OCI-M2 (cell line): Measurements from ENCODE around the gene PTPRT.
"Not testable (repeated sequence)": the region's sequence is repeated elsewhere in the genome, so short reads cannot be mapped to it uniquely, and the experiment has no call there.

Experiments
- DNase-seq: peaks from one replicate; lab custom pipeline; 2025; ENCODE audit not compliant: unreplicated experiment; lab: John Stamatoyannopoulos, UW

Gene PTPRT

DNA sequence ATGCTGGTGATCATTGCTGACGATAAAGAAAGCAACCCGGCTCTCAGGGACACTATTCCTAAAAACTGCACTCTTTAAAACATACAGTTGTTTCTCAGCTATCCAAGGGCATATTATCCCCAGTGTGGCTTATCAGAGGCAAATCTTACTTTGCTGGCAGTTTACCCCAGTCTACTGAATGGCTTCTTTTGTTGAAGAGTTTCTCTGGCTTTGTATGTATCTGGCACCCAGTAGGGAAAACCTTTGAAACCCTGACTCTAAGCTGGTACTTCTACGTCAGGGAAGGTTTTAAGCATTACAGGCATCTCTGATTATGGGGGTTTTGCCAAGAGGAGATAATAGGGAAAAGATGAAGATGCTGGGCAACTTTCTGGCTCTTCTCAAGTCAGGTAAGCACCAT is 933.9 kb downstream of the PTPRT start:
- DNase-seq = no peak

DNA sequence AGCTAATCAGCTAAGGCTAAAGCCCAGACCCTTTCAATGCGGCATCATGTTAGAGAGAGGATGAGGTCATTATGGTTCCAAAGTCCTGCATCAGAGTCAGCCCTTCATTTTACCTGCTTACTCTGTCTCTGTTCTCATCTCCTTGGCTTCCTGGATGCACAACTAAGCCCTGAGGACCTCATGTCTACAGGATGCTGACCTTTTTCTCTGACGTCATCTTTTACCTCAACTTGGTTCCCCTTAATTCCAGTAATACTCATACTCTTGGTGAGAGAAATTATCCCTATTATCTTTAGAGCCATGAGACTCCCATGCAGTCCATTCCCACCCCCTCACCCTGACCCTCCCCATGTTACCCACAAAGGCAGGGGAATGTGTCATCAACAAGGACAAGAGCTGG is 935.0 kb downstream of the PTPRT start:
- DNase-seq = no peak

DNA sequence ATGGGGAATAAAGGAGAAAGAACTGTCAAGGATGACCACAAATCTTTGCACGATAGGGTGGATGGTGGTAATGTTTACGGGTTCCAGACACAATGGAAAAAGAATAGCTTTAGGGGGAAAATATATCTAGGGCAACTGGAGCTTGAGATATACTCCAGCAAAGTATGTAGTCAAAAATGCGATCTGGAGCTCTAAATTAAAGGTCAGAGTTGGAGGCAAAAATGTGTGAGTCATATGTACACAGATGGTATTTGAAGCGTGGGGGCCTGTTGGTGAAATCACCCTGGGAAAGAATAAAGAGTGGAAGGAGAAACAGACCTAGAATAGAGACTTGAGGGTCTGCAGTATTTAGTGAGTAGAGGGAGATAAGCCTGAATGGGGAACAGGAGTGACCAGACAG is 937.6 kb downstream of the PTPRT start:
- DNase-seq = no peak

DNA sequence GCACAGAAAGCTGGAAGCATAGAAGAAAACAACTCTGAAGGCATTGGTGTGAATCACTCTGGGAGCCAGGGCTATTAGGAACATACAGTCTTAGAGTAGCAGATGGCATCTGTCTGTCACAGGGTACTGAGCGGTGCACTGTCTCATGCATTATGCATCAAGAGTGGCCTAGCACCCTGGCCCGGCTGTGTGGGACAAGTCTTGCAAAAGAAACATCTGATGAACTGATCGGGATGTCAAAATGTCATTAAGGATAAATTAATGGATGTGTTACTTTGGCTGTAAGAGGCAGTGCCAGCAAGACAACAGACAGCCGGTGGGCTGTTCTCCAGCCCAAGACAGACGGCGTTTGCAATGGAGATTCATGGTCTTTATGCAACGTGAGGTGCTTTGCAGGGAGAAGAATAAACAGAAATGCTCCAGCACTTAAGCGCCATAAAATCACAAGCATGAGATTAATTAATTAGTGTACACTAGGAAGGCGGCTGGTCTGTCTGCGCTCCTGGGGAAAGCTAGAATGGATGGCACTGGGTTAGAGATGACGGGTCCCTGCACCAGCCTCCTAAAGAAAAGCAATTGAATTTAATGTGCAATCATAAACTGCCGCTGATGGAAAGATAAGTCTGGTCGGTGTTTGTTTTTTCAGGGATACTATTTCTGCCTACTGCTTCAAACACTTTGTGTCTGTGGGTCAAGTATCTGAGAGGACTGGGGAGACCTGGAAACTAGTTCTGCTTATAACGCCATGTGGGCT is 970.9 kb downstream of the PTPRT start:
- DNase-seq = no peak

DNA sequence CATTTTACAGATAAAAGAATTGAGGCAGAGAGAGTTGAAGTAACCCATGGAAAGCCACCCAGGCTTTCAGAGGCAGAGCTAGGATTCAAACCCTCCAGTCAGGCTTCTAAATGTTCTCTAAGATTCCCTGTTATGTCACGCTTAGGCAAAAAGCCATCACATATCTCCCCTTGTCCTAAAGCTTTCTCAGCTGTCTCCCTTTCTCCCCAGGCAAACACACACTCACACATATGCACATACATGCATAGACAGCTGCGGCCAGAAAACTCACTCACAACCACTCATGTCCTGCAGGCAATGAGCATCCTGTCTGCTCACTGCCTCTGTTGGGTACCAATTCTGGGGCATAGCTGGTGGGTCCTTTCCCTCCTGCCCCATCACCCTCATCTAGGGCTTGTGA is 975.6 kb downstream of the PTPRT start:
- no peak for DNase-seq

DNA sequence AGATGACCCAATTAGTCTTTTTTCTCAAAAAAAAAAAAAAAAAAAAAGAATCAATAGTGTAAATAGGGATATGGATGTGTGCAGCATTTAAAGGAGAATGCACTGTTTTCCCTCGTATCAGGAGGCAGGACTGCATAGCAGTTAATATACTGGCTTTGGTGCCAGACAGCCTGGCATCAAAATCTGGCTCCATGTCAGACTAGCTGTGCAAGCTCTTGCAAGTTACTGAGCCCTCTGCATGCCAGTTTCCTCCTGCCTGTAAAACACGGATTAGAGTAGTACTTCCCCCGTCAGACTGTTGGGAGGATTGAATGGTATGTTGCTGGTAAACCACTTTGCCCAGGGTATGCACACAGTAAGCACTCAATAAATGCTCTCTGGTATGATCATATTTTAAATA is 977.3 kb downstream of the PTPRT start:
- DNase-seq = no peak

DNA sequence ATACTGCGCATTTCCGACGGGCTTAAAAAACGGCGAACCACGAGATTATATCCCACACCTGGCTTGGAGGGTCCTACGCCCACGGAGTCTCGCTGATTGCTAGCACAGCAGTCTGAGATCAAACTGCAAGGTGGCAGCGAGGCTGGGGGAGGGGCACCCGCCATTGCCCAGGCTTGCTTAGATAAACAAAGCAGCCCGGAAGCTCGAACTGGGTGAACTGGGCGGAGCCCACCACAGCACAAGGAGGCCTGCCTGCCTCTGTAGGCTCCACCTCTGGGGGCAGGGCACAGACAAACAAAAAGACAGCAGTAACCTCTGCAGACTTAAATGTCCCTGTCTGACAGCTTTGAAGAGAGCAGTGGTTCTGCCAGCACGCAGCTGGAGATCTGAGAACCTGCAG is 983.1 kb downstream of the PTPRT start:
- not testable (repeated sequence) for DNase-seq

DNA sequence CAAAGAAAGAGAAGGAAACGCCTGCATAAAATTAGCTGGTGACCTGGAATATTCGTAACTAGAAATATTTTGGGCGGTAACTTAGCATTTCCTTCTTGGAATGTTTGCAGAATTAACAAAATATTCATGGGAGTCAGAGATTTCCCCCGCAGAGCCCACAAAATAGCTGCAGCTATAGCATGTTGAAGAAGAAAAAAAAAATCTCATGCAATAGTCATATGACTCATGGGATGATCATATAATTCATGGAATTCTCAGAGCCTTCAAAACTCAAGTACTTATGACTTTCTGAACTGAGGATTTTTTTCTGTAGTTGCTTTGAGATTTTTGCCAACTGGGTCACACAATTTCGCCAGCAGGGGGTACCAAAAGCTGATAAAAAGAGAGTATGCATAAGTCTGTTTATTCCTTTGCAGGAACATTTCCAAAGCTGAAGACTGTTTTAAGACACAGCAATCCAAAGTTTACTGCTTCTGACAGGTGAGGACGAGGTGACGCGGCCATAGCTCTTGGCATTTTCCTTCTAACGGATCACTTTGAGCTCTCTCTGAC is 985.5 kb downstream of the PTPRT start:
- no peak for DNase-seq

DNA sequence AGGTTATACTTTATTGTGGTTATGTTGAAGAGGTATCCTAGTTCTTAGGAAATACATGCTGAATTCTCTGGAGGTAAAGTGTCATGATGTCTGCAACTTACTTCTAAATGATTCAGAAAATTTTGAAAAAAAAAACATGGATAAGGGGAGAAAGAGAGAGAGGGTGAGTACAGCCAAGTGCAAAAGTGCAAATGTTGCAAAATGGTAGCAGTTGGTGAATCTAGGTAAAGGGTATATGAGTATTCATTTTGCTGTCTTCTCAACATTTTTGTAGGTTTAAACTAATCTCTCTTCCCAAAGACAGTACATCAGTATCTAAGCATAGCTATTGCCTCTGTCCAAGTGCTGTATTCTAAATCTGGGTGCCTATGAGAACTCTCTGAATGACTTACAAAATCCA is 992.1 kb downstream of the PTPRT start:
- DNase-seq = no peak

DNA sequence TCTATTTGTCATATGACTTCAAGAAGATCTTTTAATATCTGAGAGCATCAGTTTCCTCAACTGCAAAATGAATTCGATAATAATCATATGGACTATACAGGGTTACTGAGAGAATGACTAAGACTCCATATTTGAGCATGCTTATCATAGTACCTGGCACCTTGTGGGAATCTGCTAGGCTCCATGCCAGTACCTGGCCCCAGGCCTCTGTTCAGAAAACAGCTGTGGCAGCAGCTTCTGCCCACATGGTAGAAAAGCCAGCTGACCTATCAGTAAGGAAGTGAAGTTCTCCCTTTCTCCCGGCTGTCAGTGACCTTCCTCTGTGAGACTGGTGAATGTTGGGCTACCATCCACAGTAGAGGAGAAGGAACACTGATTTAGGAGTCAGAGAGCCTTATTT is 996.6 kb downstream of the PTPRT start:
- no peak for DNase-seq

DNA sequence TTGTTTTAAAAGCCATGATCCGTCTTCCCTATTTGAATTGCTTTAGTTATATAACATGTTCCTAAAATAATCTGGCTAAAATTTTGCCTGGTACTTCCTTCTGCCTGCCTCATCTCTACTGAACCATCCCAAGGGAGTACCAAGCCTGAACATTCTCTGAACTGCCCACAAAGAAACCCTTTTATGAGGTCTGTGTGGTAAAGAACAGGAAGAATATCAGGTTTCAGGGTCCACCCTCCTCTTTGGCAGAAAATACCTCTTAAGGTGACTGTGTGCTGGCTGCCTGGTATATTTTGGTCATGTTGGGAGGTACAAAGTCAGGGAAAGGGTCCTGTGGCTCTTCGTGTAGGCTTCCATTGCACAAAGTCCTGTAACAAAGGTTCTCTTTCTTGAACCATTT is 997.4 kb downstream of the PTPRT start:
- no peak for DNase-seq

DNA sequence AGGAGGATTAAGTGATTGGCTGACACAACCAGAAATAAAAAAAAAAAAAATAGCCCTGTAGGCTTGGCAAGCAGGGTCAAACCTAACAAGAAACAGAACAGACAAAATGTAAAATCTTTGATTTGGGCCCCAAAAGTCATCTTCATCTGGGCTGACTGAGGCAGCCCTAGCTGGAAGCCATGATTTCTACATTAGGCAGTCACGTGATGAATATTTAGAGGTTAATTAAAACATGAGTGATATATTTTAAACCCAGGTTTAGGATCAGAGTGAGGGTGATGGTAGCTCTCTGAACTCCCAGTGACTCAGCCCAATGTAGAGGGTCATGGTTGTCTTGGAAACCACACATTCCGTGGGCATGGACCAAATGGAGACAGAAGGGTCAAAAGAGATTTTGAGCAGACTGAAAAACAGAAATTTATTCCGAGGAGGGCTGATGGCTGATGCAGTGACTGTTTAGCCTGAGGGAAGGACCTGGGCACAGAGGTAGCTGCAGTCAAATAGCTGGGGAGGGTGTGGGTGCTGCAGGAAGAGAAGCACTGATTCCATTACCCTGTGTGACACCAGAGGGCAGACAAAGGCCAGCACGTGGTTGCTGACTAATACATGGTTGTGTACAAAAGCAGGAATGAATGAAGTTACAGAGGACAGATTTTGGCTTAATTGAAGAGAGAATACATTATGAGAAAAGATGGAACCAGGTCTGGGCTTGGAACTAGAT is 998.4 kb downstream of the PTPRT start:
- no peak for DNase-seq

DNA sequence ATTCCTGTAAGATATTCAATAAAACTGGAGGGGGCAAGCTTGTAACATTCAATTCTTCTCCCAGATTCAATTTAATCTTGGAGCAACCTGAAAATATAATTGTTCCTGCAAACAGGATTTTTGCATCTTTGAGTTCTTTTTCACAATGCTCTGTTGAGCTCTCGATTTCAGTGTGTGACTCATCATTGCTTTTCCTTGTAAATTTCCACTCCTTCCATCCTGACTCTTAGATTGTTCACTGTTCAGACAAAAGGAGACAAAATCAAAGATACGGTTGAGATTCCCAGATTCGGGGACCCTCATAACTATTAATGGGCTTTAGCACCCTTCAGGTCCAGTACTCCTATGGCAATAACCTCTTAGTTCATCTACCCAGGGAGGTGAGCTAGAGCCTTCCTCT is 999.6 kb downstream of the PTPRT start:
- DNase-seq = no peak

DNA sequence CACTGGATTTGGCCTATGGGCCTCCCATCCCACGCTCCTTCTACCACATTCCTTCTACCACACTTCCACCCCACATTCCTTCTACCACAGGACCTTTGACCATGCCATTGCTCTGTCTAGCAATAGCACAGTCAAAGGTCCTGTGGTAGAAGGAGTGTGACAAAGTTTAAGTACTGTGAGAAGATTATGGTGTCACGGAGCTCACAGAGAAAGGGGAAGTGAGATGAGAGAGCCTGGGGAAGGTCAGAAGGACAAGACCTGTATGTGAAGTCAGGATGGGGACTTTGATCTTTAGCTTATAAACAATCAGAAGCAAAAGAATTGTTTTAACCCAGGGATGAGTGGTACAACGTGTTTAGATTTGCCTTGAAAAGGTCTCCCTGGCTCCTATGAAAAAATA is 1003.4 kb downstream of the PTPRT start:
- DNase-seq = no peak

DNA sequence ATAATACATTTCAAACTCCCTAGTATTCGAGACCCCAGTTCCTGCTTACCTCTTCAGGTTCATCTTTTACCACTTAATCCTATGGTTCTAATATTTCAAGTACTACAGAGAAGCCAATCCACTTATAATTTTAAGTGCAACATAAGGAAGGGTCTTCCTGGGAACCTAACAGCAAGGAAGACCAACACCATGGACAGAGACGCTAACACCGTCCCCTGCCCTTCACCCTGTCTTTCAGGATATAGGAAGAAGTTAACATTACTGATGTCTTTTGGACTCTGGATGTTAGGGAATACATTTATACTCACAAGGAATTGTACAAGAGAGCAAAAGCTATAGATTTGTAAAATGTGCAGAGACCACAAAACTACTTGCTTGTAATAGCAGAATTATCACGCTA is 1006.6 kb downstream of the PTPRT start:
- no peak for DNase-seq

DNA sequence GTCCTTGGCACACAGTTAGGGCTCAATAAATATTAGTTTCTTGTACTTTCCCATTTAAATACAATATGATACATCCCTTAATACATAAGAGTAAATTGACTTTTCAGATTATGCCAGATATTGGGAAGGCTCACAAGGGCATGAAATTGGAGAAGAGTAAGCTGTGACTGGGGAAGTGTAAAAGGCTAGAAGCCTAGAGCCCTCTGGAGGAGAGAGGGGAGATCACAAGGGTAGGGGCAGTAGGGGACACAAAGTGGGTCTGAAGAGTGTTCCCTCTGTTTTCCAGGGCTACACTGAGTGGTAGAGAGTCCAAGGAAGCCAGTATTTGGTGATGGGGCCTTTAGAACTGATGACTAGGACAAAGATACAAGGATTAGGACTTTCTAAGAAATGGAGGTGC is 1008.6 kb downstream of the PTPRT start:
- DNase-seq = no peak

DNA sequence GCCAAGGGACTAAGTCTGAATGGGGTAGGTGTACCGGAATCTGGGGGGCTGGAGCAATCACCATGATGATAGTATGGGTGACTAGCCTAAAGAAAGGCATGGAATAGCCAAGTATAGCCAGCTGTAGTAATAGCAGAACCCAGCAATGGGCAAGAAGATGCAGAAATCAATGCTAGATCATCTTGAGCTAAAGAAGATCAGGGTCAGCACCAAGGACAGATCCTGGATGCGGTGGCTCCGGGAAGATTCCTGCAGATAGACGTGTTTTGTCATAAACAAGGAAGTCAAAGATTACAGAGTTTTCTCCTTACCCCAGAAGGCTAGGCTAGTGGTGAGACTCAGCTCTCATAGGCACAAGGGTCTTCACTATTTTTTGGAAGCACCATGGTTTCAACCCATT is 1009.9 kb downstream of the PTPRT start:
- DNase-seq = no peak

DNA sequence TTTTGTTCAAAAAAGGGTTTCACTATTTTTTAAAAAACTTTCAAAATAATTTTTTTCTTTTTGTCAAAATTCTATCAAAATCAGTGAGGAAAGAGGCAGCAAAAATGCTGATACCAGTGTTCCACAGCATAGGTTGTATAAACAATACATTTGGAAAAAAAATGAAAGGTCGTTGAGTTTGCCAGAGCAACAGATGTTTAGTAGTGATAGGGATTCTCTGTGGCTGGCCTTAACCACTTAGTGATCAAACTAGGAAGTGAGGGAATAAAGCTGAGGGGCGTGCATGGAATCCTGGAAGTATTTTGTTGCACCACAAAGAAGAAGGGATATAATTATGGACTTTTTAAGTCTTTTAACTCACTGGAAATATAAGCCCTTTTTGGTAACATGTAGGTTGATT is 1016.3 kb downstream of the PTPRT start:
- no peak for DNase-seq

DNA sequence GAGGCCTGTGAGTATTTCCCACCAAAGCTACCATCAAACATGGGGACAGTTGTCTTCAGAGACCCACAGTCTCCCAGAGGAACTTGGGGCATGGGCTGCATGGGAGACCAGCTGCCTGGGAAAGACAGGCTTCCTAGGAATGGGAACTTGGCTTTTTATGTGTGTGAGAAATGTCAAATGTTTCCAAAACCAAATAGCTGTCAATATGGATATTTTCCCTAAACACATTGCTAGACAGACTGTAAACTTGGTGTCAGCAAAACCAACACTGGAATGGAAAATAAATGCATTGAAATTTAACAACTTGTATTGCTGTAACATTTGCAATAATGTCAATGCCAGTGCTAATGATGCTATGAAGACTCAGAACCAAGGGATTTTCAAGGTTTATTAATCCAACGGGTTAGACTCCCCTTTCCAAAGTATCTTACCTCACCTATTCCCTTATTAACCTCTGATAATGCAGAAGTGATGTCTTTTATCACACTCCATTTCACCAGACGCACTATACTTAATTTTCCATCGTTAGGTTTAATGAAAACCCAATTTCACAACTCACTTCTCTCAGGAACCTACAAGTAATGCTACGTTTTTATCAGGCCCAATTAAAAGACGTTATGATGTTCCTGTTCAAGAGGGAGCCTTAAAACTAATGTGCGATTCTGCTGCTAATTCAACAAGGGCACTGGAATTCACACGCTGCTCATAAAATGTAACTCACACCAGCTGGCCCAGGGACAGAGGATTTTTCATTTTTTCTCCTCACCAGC is 1025.4 kb downstream of the PTPRT start:
- DNase-seq = no peak

DNA sequence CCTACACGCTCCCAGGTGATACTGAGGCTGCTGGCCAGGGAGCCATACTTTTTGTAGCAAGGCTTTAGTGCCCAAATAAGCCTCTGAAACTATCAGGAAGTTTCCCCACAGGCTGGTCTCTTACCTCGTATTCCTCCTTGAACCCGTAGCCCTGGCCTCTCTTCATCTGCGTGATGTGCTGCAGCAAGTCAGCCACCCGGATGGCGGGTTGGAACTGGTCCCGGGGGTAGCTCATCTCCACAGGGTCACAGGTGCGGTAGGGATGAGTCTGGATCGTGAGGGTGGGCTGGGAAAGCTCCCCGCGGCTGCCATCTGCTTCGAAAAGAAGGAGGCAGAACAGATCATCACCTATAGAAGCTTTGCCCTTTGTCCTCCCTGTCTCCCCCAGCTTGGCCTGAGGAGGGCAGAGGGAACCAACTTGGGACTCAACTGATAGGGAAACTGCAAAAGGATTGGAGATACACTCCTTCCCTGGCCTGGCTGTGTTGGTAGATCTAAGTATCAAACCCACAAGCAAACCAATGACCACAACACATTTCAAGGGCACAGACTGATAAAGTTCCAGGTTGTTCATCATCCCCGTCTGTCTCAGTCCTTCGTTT is 1028.4 kb downstream of the PTPRT start:
- no peak for DNase-seq

DNA sequence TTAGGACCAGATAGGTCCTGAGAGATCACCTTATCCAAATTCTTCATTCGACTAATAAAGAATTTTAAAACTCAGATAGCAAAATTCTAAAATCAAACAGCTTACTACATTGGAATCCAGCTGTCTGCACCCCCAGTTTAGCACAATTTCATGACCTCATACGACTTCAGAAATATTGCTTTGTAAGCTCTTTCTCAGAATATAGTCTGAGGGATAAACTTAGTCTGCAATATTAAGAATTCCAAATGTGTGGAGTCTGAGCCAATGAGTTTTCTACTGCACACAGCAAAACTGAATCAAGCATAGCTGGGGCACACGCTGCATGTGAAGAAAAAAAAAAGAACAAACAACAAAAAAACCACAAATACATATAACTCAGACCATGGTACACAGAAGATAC is 1029.9 kb downstream of the PTPRT start:
- DNase-seq = no peak
